GM19395 (cell line): ENCODE data around the gene COL19A1.

ENCODE experiments used
- ATAC-seq: cut with Tn5 transposase; IDR thresholded peaks from one replicate; pipeline ENCODE4 v1.9.1; 2021; ENCODE audit warnings: mild to moderate bottlenecking, moderate library complexity; ENCODE audit not compliant: unreplicated experiment

Gene COL19A1

GRCh38 chr6:70051197-70052124, 185.1 kb downstream of the COL19A1 start:
- ATAC-seq: no peak

GRCh38 chr6:70059039-70059719, 192.8 kb downstream of the COL19A1 start:
- no peak for ATAC-seq

GRCh38 chr6:70060680-70061079, 194.3 kb downstream of the COL19A1 start:
- ATAC-seq: no peak

GRCh38 chr6:70061546-70061945, 195.2 kb downstream of the COL19A1 start:
- no peak for ATAC-seq

- no peak for ATAC-seq
These were observed 195.7 kb downstream of the COL19A1 start for GRCh38 chr6:70062010-70062409.

- no peak for ATAC-seq
These were observed 206.3 kb downstream of the COL19A1 start for GRCh38 chr6:70072540-70073179.

GRCh38 chr6:70073637-70074036, 207.3 kb downstream of the COL19A1 start:
- ATAC-seq: no peak

- peak; percentile 65 for ATAC-seq
These were observed 212.9 kb downstream of the COL19A1 start for GRCh38 chr6:70079241-70079640.

GRCh38 chr6:70080443-70081070, 214.2 kb downstream of the COL19A1 start:
- ATAC-seq: no peak

GRCh38 chr6:70082830-70083229, 216.5 kb downstream of the COL19A1 start:
- ATAC-seq: no peak

- no peak for ATAC-seq
These were observed 220.4 kb downstream of the COL19A1 start for GRCh38 chr6:70086806-70087205.

- ATAC-seq: no peak
These were observed 227.8 kb downstream of the COL19A1 start for GRCh38 chr6:70094156-70094555.

GRCh38 chr6:70099732-70100131, 233.4 kb downstream of the COL19A1 start:
- ATAC-seq: no peak

- ATAC-seq: no peak
These were observed 237.4 kb downstream of the COL19A1 start for GRCh38 chr6:70103798-70104197.

- peak; percentile 72 for ATAC-seq
These were observed 241.7 kb downstream of the COL19A1 start for GRCh38 chr6:70107852-70108629.

- no peak for ATAC-seq
These were observed 244.0 kb downstream of the COL19A1 start for GRCh38 chr6:70110126-70111022.

GRCh38 chr6:70111737-70112136, 245.4 kb downstream of the COL19A1 start:
- ATAC-seq: no peak

- no peak for ATAC-seq
These were observed 246.4 kb downstream of the COL19A1 start for GRCh38 chr6:70112716-70113115.

GRCh38 chr6:70113171-70113570, 246.8 kb downstream of the COL19A1 start:
- ATAC-seq: no peak
